ENCODE measurements around the gene C5orf15. TPM values are rescaled to one million over a fixed set of nuclear protein-coding genes. Genes with fewer than 3 reads are reported as not detected.

C5orf15 gene
- total RNA-seq (2014; rRNA removed; shearing (Covaris generic)): 178 and 190 TPM in 2 replicates

GRCh38 chr5:133968204-133968980 is at the start of gene C5orf15:
C5orf15 (minus strand) TSS chr5:133968625; CDS start chr5:133968584, 41 bp downstream.
- DNase-seq (ENCODE audit: low spot score): peak; percentile 94

- no peak for DNase-seq (ENCODE audit: low spot score)
Measured at GRCh38 chr5:134008266-134008749, 39.9 kb upstream of the C5orf15 start.

- DNase-seq (ENCODE audit: low spot score): peak; percentile 38
Measured at GRCh38 chr5:134007581-134008265, 39.3 kb upstream of the C5orf15 start.

GRCh38 chr5:134006115-134006514 is 37.7 kb upstream of the C5orf15 start:
- no peak for DNase-seq (ENCODE audit: low spot score)

- no peak for DNase-seq (ENCODE audit: low spot score)
Measured at GRCh38 chr5:134005417-134006061, 37.1 kb upstream of the C5orf15 start.

- peak; percentile 64 for DNase-seq (ENCODE audit: low spot score)
Measured at GRCh38 chr5:134004626-134005416, 36.4 kb upstream of the C5orf15 start, which contains the start of gene VDAC1. VDAC1 (minus strand) TSS chr5:134004975; CDS start chr5:133993012, 11,963 bp downstream.

- no peak for DNase-seq (ENCODE audit: low spot score)
Measured at GRCh38 chr5:134003817-134004625, 35.6 kb upstream of the C5orf15 start.

- no peak for DNase-seq (ENCODE audit: low spot score)
Measured at GRCh38 chr5:134003064-134003816, 34.8 kb upstream of the C5orf15 start.

GRCh38 chr5:134001938-134002731 is 33.7 kb upstream of the C5orf15 start:
- DNase-seq (ENCODE audit: low spot score): no peak

GRCh38 chr5:134000696-134001453 is 32.5 kb upstream of the C5orf15 start:
- DNase-seq (ENCODE audit: low spot score): no peak

GRCh38 chr5:134000091-134000511 is 31.7 kb upstream of the C5orf15 start:
- no peak for DNase-seq (ENCODE audit: low spot score)

GRCh38 chr5:133998807-133999206 is 30.4 kb upstream of the C5orf15 start:
- DNase-seq (ENCODE audit: low spot score): no peak

- DNase-seq (ENCODE audit: low spot score): no peak
Measured at GRCh38 chr5:133998042-133998441, 29.6 kb upstream of the C5orf15 start.

- DNase-seq (ENCODE audit: low spot score): no peak
Measured at GRCh38 chr5:133996683-133997252, 28.3 kb upstream of the C5orf15 start.

GRCh38 chr5:133995883-133996563 is 27.6 kb upstream of the C5orf15 start:
- DNase-seq (ENCODE audit: low spot score): no peak

- DNase-seq (ENCODE audit: low spot score): no peak
Measured at GRCh38 chr5:133995341-133995740, 26.9 kb upstream of the C5orf15 start.

GRCh38 chr5:133994990-133995333 is 26.5 kb upstream of the C5orf15 start:
- no peak for DNase-seq (ENCODE audit: low spot score)

Data from A172 (cell line).